Mononuclear cell (primary cell): ENCODE data around the gene SLX4IP. TPM values are rescaled to one million over a fixed set of nuclear protein-coding genes. Genes with fewer than 3 reads are reported as not detected.

Experiments
- H3K27me3 ChIP-seq: 2 replicates; pipeline ENCODE4 v1.6.0; 2011; ENCODE audit warnings: low read length, control low read depth; ENCODE audit not compliant: insufficient read depth
- H3K4me1 ChIP-seq: 2 replicates; pipeline ENCODE4 v1.5.1; 2011; ENCODE audit warnings: mild to moderate bottlenecking, low read length, control low read depth; ENCODE audit not compliant: insufficient read depth
- H3K4me3 ChIP-seq: 2 replicates; pipeline ENCODE4 v1.5.1; 2011; ENCODE audit warnings: mild to moderate bottlenecking, low read length, moderate library complexity
- H3K9me3 ChIP-seq: 2 replicates; pipeline ENCODE4 v1.5.1; 2011; ENCODE audit warnings: low read depth, mild to moderate bottlenecking, control low read depth, low read length
- total RNA-seq: library from RNA; depleted of rRNA; stranded (reverse); fragments of >200 nt; gene quantifications from one replicate; pipeline ENCODE4 v1.2.3, GENCODE V29; 2012

The SLX4IP gene
- total RNA-seq, 1 donor: 1.2 TPM

DNA sequence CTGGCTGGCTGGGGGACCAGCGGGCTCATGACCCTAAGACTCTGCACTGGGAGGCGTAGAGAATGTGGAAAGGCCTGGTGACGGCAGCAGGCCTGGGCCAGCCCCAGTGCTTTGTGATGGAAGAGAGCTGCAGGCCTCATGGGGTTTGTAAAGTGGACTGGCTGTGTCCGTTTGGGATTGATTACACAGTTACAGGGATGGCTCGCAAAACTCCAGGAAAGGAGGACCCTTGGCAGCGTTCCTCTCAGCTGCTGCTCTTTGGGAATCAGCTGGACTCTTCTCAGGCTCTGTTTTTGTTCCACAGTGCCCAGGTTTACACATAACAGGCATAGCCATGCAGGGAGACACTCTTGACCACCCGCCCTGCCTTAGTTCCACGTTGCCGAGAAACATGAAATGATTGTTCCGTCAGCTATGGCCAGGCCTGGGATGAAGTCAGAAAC lies 89.0 kb downstream of the SLX4IP start:
- H3K4me3 ChIP-seq: no peak overlapping the region
- H3K27me3 ChIP-seq: no peaks in the 10 kb centered on the region
- H3K9me3 ChIP-seq: no peaks in the 10 kb centered on the region
- H3K4me1 ChIP-seq: peaks cover 7% of the 10 kb centered on the region

DNA sequence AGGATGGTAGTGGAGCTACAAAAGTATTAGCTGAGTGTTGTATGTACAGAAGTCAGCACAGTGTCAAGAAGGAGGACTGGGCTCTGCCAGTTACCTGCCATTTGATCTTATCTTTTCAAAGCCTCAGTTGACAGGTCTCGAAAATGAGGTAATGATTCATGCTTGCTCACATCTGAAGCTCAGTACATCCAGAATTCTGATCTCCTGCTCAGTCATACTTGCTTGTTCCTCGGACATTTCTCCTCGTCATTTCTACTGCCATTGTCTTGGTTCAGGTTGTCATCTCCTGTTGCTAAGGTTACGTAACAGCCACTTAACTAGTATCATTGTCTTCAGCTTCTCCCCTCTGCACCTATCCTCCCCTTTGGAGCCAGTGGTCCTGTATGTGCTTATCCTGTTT lies 89.5 kb downstream of the SLX4IP start:
- H3K4me1 ChIP-seq: peaks cover 7% of the 10 kb centered on the region
- no peak overlapping the region for H3K4me3 ChIP-seq
- H3K27me3 ChIP-seq: no peaks in the 10 kb centered on the region
- no peaks in the 10 kb centered on the region for H3K9me3 ChIP-seq

- Histone ChIP-seq H3K9me3 (no peaks in the 10 kb centered on the region), H3K27me3 (no peaks in the 10 kb centered on the region), H3K4me1 (no peaks in the 10 kb centered on the region), H3K4me3 (no peak overlapping the region)
These were observed 92.7 kb downstream of the SLX4IP start for GRCh38 chr20:10527781-10528180.

- Histone ChIP-seq H3K9me3 (no peaks in the 10 kb centered on the region), H3K4me3 (no peak overlapping the region), H3K4me1 (no peaks in the 10 kb centered on the region), H3K27me3 (no peaks in the 10 kb centered on the region)
These were observed 95.8 kb downstream of the SLX4IP start for GRCh38 chr20:10530883-10531282.

- H3K27me3 ChIP-seq: no peaks in the 10 kb centered on the region
- H3K4me3 ChIP-seq: no peak overlapping the region
- H3K9me3 ChIP-seq: no peaks in the 10 kb centered on the region
- H3K4me1 ChIP-seq: no peaks in the 10 kb centered on the region
These were observed 96.7 kb downstream of the SLX4IP start for GRCh38 chr20:10531848-10532247.

DNA sequence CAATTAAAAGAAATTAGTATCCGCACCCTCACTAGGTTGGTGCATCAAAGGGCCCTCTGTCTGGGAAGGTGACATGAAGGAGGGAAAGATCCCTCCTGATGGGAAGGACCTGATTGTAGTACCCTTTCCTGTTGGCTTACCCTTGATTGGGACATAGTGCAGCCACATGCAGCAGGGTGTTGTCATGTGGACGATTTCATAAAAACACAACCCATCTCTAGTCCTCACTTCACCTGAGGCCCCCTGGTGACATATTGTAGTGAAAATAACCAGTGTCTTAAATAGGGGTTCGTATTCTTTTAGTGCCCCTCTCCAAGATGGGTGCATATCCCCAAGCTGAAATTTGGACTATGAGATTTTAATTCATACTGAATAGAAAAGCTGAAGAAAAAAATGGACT lies 97.3 kb downstream of the SLX4IP start:
- Histone ChIP-seq H3K4me3 (no peak overlapping the region), H3K27me3 (no peaks in the 10 kb centered on the region)

DNA sequence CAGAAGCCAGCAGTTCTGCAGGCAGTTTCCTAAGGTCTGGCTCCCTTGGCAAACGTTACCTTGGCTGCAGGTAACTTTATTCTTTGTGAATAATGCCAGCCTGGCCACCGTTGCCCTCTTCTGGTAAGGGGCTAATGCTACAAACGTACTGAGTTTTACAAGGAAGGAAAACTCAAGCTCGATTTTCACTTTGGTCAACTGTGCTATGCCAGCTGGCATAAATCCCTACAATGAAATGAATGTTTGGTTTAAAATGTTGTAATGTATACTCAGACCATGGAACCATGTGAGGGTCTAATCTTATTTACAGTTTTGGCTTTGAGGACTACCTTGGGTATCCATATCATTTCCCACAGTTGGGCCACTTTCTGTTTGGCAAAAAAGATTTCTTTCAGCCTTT lies 101.4 kb downstream of the SLX4IP start:
- Histone ChIP-seq H3K4me1 (peaks cover 18% of the 10 kb centered on the region), H3K9me3 (no peaks in the 10 kb centered on the region), H3K27me3 (no peaks in the 10 kb centered on the region), H3K4me3 (no peak overlapping the region)

More for the DNA sequence above, 97.3 kb downstream of the SLX4IP start:
- no peaks in the 10 kb centered on the region for H3K4me1 ChIP-seq
- no peaks in the 10 kb centered on the region for H3K9me3 ChIP-seq

- Histone ChIP-seq H3K4me1 (peaks cover 24% of the 10 kb centered on the region), H3K9me3 (no peaks in the 10 kb centered on the region), H3K4me3 (no peak overlapping the region), H3K27me3 (no peaks in the 10 kb centered on the region)
These were observed 102.9 kb downstream of the SLX4IP start for GRCh38 chr20:10537850-10538480.

GRCh38 chr20:10538768-10539167 lies 103.7 kb downstream of the SLX4IP start:
- H3K27me3 ChIP-seq: no peaks in the 10 kb centered on the region
- H3K9me3 ChIP-seq: no peaks in the 10 kb centered on the region
- peaks cover 24% of the 10 kb centered on the region for H3K4me1 ChIP-seq
- no peak overlapping the region for H3K4me3 ChIP-seq

- peaks cover 24% of the 10 kb centered on the region for H3K4me1 ChIP-seq
- H3K4me3 ChIP-seq: no peak overlapping the region
- H3K27me3 ChIP-seq: no peaks in the 10 kb centered on the region
- H3K9me3 ChIP-seq: no peaks in the 10 kb centered on the region
These were observed 104.9 kb downstream of the SLX4IP start for GRCh38 chr20:10539818-10540553.

DNA sequence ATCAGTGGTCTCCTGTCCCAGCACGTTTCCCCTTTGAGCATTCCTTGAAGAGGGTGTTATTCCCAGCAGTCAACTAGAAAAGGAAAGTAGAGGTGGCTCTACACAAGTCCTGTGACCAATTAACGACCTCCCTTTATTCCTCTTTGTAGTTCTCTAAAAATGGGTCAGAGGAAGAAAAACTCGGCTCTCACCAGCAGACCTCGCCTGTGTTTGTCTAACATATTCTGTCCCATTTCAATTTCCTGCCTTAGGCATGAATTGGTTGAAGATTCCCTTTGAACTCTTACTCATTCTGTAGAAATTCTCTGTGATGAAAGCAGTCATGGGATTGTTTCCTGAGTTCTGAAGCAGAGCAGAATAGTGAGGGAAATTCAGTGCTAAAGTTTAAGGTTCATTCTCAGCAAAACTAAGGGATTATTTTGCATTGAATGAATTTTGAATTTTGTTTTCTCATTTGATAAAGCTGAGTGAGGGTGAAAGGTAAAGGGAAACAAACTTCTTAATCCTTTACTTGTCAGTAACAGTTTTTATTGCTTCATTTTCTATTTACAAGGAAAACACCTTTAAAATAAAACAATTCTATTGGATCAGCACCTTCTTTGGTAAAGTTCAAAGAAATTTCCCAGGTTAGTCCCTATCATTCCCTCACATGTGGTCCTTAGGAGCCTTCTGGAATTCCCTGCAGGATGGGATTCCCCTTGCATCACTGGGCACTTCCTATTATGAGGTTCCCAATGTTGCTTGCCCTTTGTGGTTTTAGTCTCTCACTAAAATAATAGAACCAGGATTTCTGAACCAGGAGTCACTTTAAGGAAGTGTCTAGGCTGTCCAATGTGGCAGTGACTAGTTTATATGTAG lies 105.8 kb downstream of the SLX4IP start:
- peaks cover 24% of the 10 kb centered on the region for H3K4me1 ChIP-seq
- no peaks in the 10 kb centered on the region for H3K27me3 ChIP-seq
- H3K4me3 ChIP-seq: no peak overlapping the region
- no peaks in the 10 kb centered on the region for H3K9me3 ChIP-seq

DNA sequence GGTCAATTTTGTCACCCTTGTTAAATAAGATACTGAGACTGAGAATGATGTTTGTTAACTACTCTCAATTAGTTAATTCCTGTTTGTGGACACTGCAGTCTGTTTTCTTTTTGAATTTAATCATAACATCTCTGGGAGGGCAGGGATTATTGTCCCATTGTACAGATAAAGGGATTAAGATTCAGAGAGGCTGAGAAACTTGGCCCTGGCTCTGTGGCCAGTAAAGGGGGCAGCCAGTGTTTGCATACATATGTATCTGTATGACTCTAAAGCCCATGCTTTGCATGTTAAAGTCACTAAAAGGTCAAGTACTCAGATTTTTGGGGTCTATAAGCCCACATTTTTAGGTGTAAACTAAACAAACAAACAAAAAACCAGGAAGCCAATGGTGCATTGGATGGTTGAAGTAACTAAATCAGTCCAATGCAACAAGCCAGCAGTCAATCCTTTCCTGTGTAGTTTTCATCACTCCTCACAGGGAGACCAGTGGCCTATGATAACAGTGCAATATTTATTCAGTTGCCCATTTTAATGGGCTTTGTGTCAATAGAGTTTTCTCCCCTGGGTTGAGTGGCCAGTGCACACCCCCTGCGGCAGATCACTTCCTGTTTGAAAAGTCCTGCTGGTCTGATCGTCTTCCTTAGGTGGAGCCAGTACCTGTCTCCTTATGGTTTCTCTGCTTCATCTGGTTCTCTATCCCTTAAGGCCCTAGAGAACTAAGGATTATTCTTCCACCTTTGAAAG lies 106.7 kb downstream of the SLX4IP start:
- Histone ChIP-seq H3K4me3 (no peak overlapping the region), H3K9me3 (no peaks in the 10 kb centered on the region), H3K27me3 (no peaks in the 10 kb centered on the region), H3K4me1 (peaks cover 24% of the 10 kb centered on the region)

DNA sequence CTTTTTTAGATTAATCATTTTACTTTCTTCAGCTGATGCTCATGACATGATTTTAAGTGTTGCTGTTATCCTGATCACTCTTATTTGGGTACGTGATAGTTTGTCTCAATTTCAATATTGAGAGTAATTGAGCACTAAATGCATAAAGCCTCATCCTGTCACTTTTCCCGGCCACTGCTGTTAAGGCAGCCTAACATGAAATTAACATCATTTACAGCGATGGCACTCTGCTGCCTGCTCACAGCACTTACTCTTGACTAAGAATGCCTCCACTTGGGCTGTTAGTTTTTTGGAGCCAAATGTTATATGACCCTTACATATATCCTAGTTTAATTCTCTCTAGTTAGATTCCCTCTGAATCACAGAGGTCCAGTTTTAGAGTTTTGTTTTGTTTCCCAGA lies 107.3 kb downstream of the SLX4IP start:
- Histone ChIP-seq H3K9me3 (no peaks in the 10 kb centered on the region), H3K27me3 (no peaks in the 10 kb centered on the region), H3K4me1 (peaks cover 24% of the 10 kb centered on the region), H3K4me3 (no peak overlapping the region)

- Histone ChIP-seq H3K27me3 (no peaks in the 10 kb centered on the region), H3K9me3 (no peaks in the 10 kb centered on the region), H3K4me3 (no peak overlapping the region), H3K4me1 (peaks cover 24% of the 10 kb centered on the region)
These were observed 108.4 kb downstream of the SLX4IP start for GRCh38 chr20:10543480-10543879.
